Neural crest cell (in vitro differentiated cells): ENCODE data around the gene UBR4. TPM values are rescaled to one million over a fixed set of nuclear protein-coding genes. Genes with fewer than 3 reads are reported as not detected.

Source experiments
- DNase-seq: peaks from one replicate; pipeline ENCODE4 v3.0.0; 2021; ENCODE audit warnings: low read depth, mixed read lengths, low spot score
- H3K27ac Mint-ChIP-seq: one replicate; pipeline ENCODE4 v1.8.0; 2021; ENCODE audit warnings: mild to moderate bottlenecking, mixed read lengths; ENCODE audit not compliant: unreplicated experiment
- H3K27me3 Mint-ChIP-seq: 2 replicates; pipeline ENCODE4 v1.8.0; 2021; ENCODE audit warnings: low read depth, mild to moderate bottlenecking, mixed read lengths
- H3K36me3 Mint-ChIP-seq: 2 replicates; pipeline ENCODE4 v1.8.0; 2021; ENCODE audit warnings: low read depth, mild to moderate bottlenecking, mixed read lengths
- H3K4me1 Mint-ChIP-seq: 2 replicates; pipeline ENCODE4 v1.8.0; 2021; ENCODE audit warnings: mixed read lengths
- H3K4me3 Mint-ChIP-seq: one replicate; pipeline ENCODE4 v1.8.0; 2021; ENCODE audit warnings: mild to moderate bottlenecking, mixed read lengths
- H3K9me3 Mint-ChIP-seq: 2 replicates; pipeline ENCODE4 v1.8.0; 2021; ENCODE audit warnings: mixed read lengths
- total RNA-seq: library from RNA; stranded (reverse); gene quantifications from 2 replicates; pipeline ENCODE4 v1.2.1, GENCODE V29; 2021
- TF ChIP-seq, protein P1 (sequence below): fragments of 200-600 bp; sonication (generic); conservative IDR thresholded peaks from 2 replicates; pipeline ENCODE4 v1.5.0; 2021; ENCODE audit warnings: antibody characterized with exemption, mild to moderate bottlenecking

UBR4 gene
- total RNA-seq, 1 donor from 2014 or later = 114 TPM

DNA sequence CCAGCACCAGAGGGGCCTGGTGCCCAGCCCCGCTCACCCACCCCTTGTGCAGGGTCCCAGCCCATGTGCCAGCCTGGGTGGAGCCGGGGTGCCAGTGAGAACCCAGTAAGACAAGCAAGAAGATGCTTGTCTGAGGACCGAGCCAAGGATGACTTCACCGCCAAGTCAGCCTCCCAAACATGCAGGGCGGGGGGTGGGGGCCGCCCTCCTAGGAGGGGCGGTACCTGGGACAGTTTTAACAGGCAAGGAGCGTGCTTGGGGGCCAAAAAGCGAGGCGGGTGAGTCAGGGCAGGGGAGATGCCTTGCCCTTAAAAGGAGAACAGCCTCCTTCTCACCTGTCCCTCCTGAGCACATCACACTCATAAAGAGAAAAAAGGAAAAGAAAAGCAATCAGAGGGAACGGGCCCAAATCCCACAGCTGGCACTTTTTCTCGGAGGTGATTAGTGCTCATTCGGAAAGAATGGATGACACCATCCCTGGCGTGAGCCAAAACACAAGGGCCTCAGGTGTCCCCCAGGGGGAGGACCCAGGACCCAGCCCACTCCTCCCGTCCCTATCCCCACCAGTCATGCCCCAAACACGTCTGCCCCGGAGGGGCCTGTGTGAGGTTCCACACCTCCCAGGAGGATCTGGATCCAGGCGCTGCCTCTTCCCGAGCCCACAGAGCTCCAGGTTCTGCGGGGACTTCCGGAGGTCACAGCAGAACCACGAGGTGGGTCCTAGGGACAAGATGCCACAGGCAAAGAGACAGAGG lies 176.0 kb downstream of the UBR4 start:
- H3K9me3 Mint-ChIP-seq = no peaks in the 10 kb centered on the region
- H3K4me1 Mint-ChIP-seq = no peaks in the 10 kb centered on the region
- TF ChIP-seq, protein P1, sequence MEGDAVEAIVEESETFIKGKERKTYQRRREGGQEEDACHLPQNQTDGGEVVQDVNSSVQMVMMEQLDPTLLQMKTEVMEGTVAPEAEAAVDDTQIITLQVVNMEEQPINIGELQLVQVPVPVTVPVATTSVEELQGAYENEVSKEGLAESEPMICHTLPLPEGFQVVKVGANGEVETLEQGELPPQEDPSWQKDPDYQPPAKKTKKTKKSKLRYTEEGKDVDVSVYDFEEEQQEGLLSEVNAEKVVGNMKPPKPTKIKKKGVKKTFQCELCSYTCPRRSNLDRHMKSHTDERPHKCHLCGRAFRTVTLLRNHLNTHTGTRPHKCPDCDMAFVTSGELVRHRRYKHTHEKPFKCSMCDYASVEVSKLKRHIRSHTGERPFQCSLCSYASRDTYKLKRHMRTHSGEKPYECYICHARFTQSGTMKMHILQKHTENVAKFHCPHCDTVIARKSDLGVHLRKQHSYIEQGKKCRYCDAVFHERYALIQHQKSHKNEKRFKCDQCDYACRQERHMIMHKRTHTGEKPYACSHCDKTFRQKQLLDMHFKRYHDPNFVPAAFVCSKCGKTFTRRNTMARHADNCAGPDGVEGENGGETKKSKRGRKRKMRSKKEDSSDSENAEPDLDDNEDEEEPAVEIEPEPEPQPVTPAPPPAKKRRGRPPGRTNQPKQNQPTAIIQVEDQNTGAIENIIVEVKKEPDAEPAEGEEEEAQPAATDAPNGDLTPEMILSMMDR = no peak
- H3K4me3 Mint-ChIP-seq = no peak overlapping the region
- peaks cover 2% of the 10 kb centered on the region for H3K27me3 Mint-ChIP-seq
- DNase-seq = no peak
- no peaks in the 10 kb centered on the region for H3K36me3 Mint-ChIP-seq
- H3K27ac Mint-ChIP-seq = no peak overlapping the region

DNA sequence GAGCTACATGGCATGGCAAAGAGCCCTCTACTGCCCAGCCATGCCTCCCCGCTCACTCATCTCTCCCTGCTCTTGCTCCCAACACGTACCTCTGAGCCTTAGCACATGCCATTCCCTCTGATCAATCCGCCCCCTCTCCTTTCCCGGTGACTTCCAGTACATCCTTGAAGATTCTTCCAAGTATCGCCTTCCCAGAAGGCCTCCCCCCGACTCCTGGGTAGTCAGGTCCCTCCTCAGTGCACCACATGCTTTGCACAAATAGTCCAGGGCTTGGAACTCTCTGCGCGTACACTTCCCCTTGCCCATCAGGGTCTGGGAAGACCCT lies 176.6 kb downstream of the UBR4 start:
- H3K4me3 Mint-ChIP-seq = no peak overlapping the region
- H3K4me1 Mint-ChIP-seq = no peaks in the 10 kb centered on the region
- DNase-seq = no peak

DNA sequence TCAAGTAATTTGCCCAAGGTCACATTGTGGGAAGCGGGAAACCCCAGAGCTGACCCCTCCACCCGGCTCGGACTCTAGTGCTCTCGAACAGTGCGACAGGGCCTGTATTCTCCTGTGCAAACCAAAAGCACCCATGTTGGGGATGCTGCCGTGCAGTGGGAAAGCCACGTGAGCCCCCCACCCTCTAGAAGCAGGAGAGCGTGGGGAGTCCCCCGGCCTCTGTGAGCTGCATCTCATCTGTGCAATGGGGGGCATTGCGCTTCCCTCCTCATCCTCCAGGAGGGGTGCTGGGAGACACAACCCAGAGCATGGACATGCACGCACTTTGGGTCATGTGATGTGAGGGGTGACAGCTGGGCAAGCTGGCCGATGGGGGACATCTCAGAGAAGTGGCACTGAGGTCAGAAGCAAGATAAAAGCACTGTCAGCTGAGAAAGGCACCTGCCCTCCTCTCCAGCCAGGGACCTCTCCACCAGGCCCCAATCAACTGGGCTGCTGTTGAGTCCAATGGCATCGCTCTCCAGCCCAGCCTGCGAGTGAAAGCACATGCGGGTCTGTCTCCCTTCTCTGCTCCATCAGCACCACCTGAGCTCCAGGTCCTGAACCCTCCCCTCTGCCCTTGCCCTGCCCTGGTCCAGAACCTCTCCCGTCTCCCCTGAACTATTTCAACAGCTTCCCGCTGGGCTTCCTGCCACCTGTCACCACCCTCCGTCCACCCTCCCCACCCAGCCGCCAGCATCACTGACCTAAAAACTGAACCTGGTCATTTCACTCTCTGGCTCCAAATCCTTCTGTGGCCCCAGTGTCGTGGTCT lies 177.2 kb downstream of the UBR4 start:
- Mint-ChIP-seq H3K9me3 (no peaks in the 10 kb centered on the region), H3K36me3 (no peaks in the 10 kb centered on the region), H3K27me3 (peaks cover 2% of the 10 kb centered on the region), H3K4me3 (no peak overlapping the region), H3K4me1 (peaks cover 3% of the 10 kb centered on the region), H3K27ac (no peak overlapping the region)
- TF ChIP-seq, protein P1 = no peak
- no peak for DNase-seq

More for the DNA sequence above, 176.6 kb downstream of the UBR4 start:
- Mint-ChIP-seq H3K27ac (no peak overlapping the region), H3K9me3 (no peaks in the 10 kb centered on the region), H3K36me3 (no peaks in the 10 kb centered on the region), H3K27me3 (peaks cover 2% of the 10 kb centered on the region)
- TF ChIP-seq, protein P1 = no peak

GRCh38 chr1:19032413-19032695 lies 177.7 kb downstream of the UBR4 start:
- H3K36me3 Mint-ChIP-seq = no peaks in the 10 kb centered on the region
- peak overlapping the region; percentile 71 for H3K27ac Mint-ChIP-seq
- H3K4me1 Mint-ChIP-seq = peaks cover 6% of the 10 kb centered on the region
- TF ChIP-seq, protein P1 = no peak
- H3K27me3 Mint-ChIP-seq = peaks cover 2% of the 10 kb centered on the region
- H3K4me3 Mint-ChIP-seq = no peak overlapping the region
- H3K9me3 Mint-ChIP-seq = no peaks in the 10 kb centered on the region
- DNase-seq = no peak

- no peak for DNase-seq
- Mint-ChIP-seq H3K36me3 (no peaks in the 10 kb centered on the region), H3K9me3 (no peaks in the 10 kb centered on the region), H3K4me3 (no peak overlapping the region), H3K27me3 (no peaks in the 10 kb centered on the region), H3K4me1 (peaks cover 6% of the 10 kb centered on the region), H3K27ac (peak overlapping the region; percentile 86)
- TF ChIP-seq, protein P1 = no peak
Observed at GRCh38 chr1:19029191-19030085, 180.6 kb downstream of the UBR4 start.
